Fibroblast of the aortic adventitia (primary cell): Measurements from ENCODE around the gene STARD9. TPM values are rescaled to one million over a fixed set of nuclear protein-coding genes. Genes with fewer than 3 reads are reported as not detected.

Experiments used
- DNase-seq: peaks from one replicate; pipeline ENCODE4 v3.0.0-alpha.2; 2010; ENCODE audit warnings: low read depth
- H3K4me3 ChIP-seq: 2 replicates; pipeline ENCODE4 v1.5.1; 2011; ENCODE audit warnings: low read depth, mild to moderate bottlenecking, control low read depth, low read length, moderate library complexity
- CTCF ChIP-seq: IDR thresholded peaks from 2 replicates; pipeline ENCODE4 v1.5.1; 2011; ENCODE audit warnings: mild to moderate bottlenecking, low read length, control low read depth, inconsistent platforms; ENCODE audit not compliant: insufficient read depth
- total RNA-seq: library from RNA; depleted of rRNA; stranded (reverse); fragments of >200 nt; gene quantifications from 2 replicates; pipeline ENCODE4 v1.2.3, GENCODE V29; 2012; ENCODE audit warnings: low replicate concordance

The STARD9 gene
- total RNA-seq, 1 donor, result 8.0 TPM

GRCh38 chr15:42627485-42627884 lies 52.1 kb downstream of the STARD9 start:
- no peak for TF ChIP-seq CTCF
- DNase-seq, result no peak

GRCh38 chr15:42628761-42629160 lies 53.4 kb downstream of the STARD9 start:
- DNase-seq, result no peak
- TF ChIP-seq CTCF, result no peak

More at GRCh38 chr15:42627485-42627884, 52.1 kb downstream of the STARD9 start:
- no peak overlapping the region for H3K4me3 ChIP-seq

GRCh38 chr15:42632105-42632675 lies 56.8 kb downstream of the STARD9 start:
- no peak overlapping the region for H3K4me3 ChIP-seq
- no peak for TF ChIP-seq CTCF
- no peak for DNase-seq

More at GRCh38 chr15:42628761-42629160, 53.4 kb downstream of the STARD9 start:
- H3K4me3 ChIP-seq, result no peak overlapping the region

- no peak overlapping the region for H3K4me3 ChIP-seq
- TF ChIP-seq CTCF, result no peak
- DNase-seq, result no peak
Observed at GRCh38 chr15:42640109-42640508, 64.7 kb downstream of the STARD9 start.

- TF ChIP-seq CTCF, result peak; percentile 94
- no peak overlapping the region for H3K4me3 ChIP-seq
- peak; percentile 87 for DNase-seq
Observed at GRCh38 chr15:42650208-42651066, 75.0 kb downstream of the STARD9 start.

- TF ChIP-seq CTCF, result no peak
- H3K4me3 ChIP-seq, result no peak overlapping the region
- DNase-seq, result no peak
Observed at GRCh38 chr15:42665827-42666226, 90.4 kb downstream of the STARD9 start.
